CD14-positive monocyte (primary cell): ENCODE data around the gene NKX2-1. TPM values are rescaled to one million over a fixed set of nuclear protein-coding genes. Genes with fewer than 3 reads are reported as not detected.

Experiments
- DNase-seq, 3 donors: peaks; one replicate each; pipeline ENCODE4 v3.0.0-alpha.2; 2011 to 2022
- H2AFZ ChIP-seq: 2 replicates; pipeline ENCODE4 v1.6.0; 2012; ENCODE audit warnings: mild to moderate bottlenecking, low read depth, low read length, inconsistent platforms; ENCODE audit not compliant: insufficient read depth, poor library complexity, severe bottlenecking
- H3K27ac ChIP-seq, 2 donors: 1 replicate in 1 of 2; 2 replicates in 1 of 2; pipeline ENCODE4 v1.5.1; 2012 to 2013; ENCODE audit warnings: low read length in 2 of 2, control low read depth in 1 of 2, inconsistent platforms in 1 of 2, low read depth in 1 of 2, mild to moderate bottlenecking in 1 of 2
- H3K27me3 ChIP-seq, 2 donors: one replicate each; pipeline versions ENCODE4 v1.6.0 to v1.6.1; 2011 to 2013; ENCODE audit warnings: low read length in 2 of 2; ENCODE audit not compliant: control insufficient read depth in 2 of 2, insufficient read depth in 2 of 2
- H3K36me3 ChIP-seq, 2 donors: replicated peaks in 1 of 2; 1 replicate in 1 of 2; 2 replicates in 1 of 2; pipeline versions ENCODE4 v1.5.1 to v1.6.1; 2012 to 2013; ENCODE audit warnings: low read length in 2 of 2, control low read depth in 1 of 2, inconsistent platforms in 1 of 2, mild to moderate bottlenecking in 1 of 2; ENCODE audit not compliant: insufficient read depth in 2 of 2, control insufficient read depth in 1 of 2
- H3K4me1 ChIP-seq, 2 donors: 1 replicate in 1 of 2; 2 replicates in 1 of 2; pipeline versions ENCODE4 v1.5.1 to v1.6.1; 2012 to 2013; ENCODE audit warnings: low read length in 2 of 2, control low read depth in 1 of 2, inconsistent platforms in 1 of 2, mild to moderate bottlenecking in 1 of 2, moderate library complexity in 1 of 2; ENCODE audit not compliant: insufficient read depth in 2 of 2, control insufficient read depth in 1 of 2
- H3K4me2 ChIP-seq: replicated peaks from 2 replicates; pipeline ENCODE3; 2012; ENCODE audit warnings: low read length, moderate library complexity, mild to moderate bottlenecking; ENCODE audit not compliant: poor library complexity, severe bottlenecking; ENCODE audit errors: extremely low read depth
- H3K4me3 ChIP-seq, 3 experiments: fragments of 200-600 bp in 1 of 3; sonication (generic) in 1 of 3; replicated peaks in 1 of 3; 1 replicate in 2 of 3; 2 replicates in 1 of 3; pipeline ENCODE4 v1.5.1; 2011 to 2013; ENCODE audit warnings: low read length in 3 of 3, mild to moderate bottlenecking in 3 of 3, control low read depth in 2 of 3, low read depth in 2 of 3, inconsistent platforms in 1 of 3, moderate library complexity in 1 of 3
- H3K79me2 ChIP-seq: 2 replicates; pipeline ENCODE4 v1.6.0; 2012; ENCODE audit warnings: mild to moderate bottlenecking, control low read depth, inconsistent platforms, low read length, moderate library complexity; ENCODE audit not compliant: insufficient read depth
- H3K9ac ChIP-seq: 2 replicates; pipeline ENCODE4 v1.6.0; 2017; ENCODE audit warnings: low read length, mild to moderate bottlenecking; ENCODE audit not compliant: insufficient read depth, poor library complexity, severe bottlenecking
- H3K9me3 ChIP-seq, 2 donors: replicated peaks in 1 of 2; 1 replicate in 1 of 2; 2 replicates in 1 of 2; pipeline versions ENCODE4 v1.5.1 to v1.6.1; 2012 to 2013; ENCODE audit warnings: low read length in 2 of 2, control low read depth in 1 of 2; ENCODE audit not compliant: control insufficient read depth in 1 of 2, insufficient read depth in 1 of 2
- H4K20me1 ChIP-seq: 2 replicates; pipeline ENCODE4 v1.6.0; 2012; ENCODE audit warnings: mild to moderate bottlenecking, low read length, control low read depth, moderate library complexity; ENCODE audit not compliant: insufficient read depth
- H3K27ac Mint-ChIP-seq, 7 donors: one replicate each; pipeline ENCODE4 v1.8.0; 2020; ENCODE audit warnings: mild to moderate bottlenecking in 7 of 7, mixed read lengths in 7 of 7, moderate library complexity in 6 of 7, inconsistent platforms in 2 of 7
- H3K27me3 Mint-ChIP-seq, 3 donors: one replicate each; pipeline ENCODE4 v1.8.0; 2021 to 2022; ENCODE audit warnings: low read depth in 3 of 3, mild to moderate bottlenecking in 3 of 3, mixed read lengths in 3 of 3, moderate library complexity in 3 of 3, inconsistent platforms in 1 of 3
- H3K36me3 Mint-ChIP-seq, 2 donors: one replicate each; pipeline ENCODE4 v1.8.0; 2020; ENCODE audit warnings: mixed read lengths in 2 of 2, inconsistent platforms in 1 of 2, mild to moderate bottlenecking in 1 of 2
- H3K4me1 Mint-ChIP-seq: one replicate; pipeline ENCODE4 v1.8.0; 2020; ENCODE audit warnings: mild to moderate bottlenecking, mixed read lengths
- H3K4me3 Mint-ChIP-seq, 2 donors: one replicate each; pipeline ENCODE4 v1.8.0; 2020; ENCODE audit warnings: mild to moderate bottlenecking in 2 of 2, mixed read lengths in 2 of 2, moderate library complexity in 1 of 2
- H3K9me3 Mint-ChIP-seq, 7 donors: one replicate each; pipeline ENCODE4 v1.8.0; 2020 to 2022; ENCODE audit warnings: mixed read lengths in 7 of 7, mild to moderate bottlenecking in 6 of 7, moderate library complexity in 6 of 7, inconsistent platforms in 2 of 7
- CTCF ChIP-seq: fragments of 200-600 bp; IDR thresholded peaks from one replicate; pipeline ENCODE4 v1.8.0; 2022; ENCODE audit warnings: antibody characterized with exemption, mild to moderate bottlenecking
- WGBS: methylation state at CpG from one replicate; pipeline ENCODE4 v1.1.5; 2013; ENCODE audit warnings: missing lambda C conversion rate; ENCODE audit not compliant: insufficient coverage; 5-methylcytosine and 5-hydroxymethylcytosine counted together
- intact Hi-C, 2 donors: fragments of 100-400 bp; cut with micrococcal nuclease; formaldehyde crosslinking; loops; one replicate each; pipeline versions ENCODE4 v1.15.0 to v1.15.1; 2023
- polyA plus RNA-seq, 3 donors: library from polyadenylated mRNA; depleted of rRNA in 1 of 3; unstranded in 2 of 3; stranded (reverse) in 1 of 3; fragments of 300-500 nt in 2 of 3; fragments of >200 nt in 1 of 3; fragmentation: Illumina TruSeq in 2 of 3; gene quantifications; 1 replicate in 2 of 3; 2 replicates in 1 of 3; pipeline ENCODE4 v1.2.3, GENCODE V29; 2012 to 2021

NKX2-1 gene
- polyA plus RNA-seq, 3 donors, result not detected

GRCh38 chr14:36511981-36512584 is 7.9 kb downstream of the NKX2-1 start:
- H3K36me3 ChIP-seq, result no peaks in the 10 kb centered on the region
- Mint-ChIP-seq H3K4me3 (peak overlapping the region in 1 of 2 donors; percentile 80), H3K36me3 (peaks cover 0 to 10% of the 10 kb centered on the region in 2 donors), H3K27ac (no peak overlapping the region), H3K4me1 (no peaks in the 10 kb centered on the region), H3K9me3 (peaks cover 3 to 62% (median 35%) of the 10 kb centered on the region in 7 donors), H3K27me3 (peaks cover 92 to 95% (median 93%) of the 10 kb centered on the region in 3 donors)
- H3K4me1 ChIP-seq, result no peaks in the 10 kb centered on the region
- H3K4me2 ChIP-seq, result no peak overlapping the region
- intact Hi-C loops, result no loop called here
- no peak for DNase-seq
- H2AFZ ChIP-seq, result no peak overlapping the region
- H3K27ac ChIP-seq, result no peak overlapping the region
- no peaks in the 10 kb centered on the region for H3K79me2 ChIP-seq
- no peak overlapping the region for H3K9ac ChIP-seq
- peaks cover 0 to 77% of the 10 kb centered on the region in 2 donors for H3K9me3 ChIP-seq
- WGBS, result 2% methylated on average over 6 of the region's 7 CpGs
- no peak for TF ChIP-seq CTCF
- peaks cover 87 to 96% of the 10 kb centered on the region in 2 donors for H3K27me3 ChIP-seq
- H4K20me1 ChIP-seq, result no peaks in the 10 kb centered on the region
- H3K4me3 ChIP-seq, result no peak overlapping the region

- Histone ChIP-seq H3K9ac (no peak overlapping the region), H3K9me3 (peaks cover 0 to 81% of the 10 kb centered on the region in 2 donors), H3K4me1 (no peaks in the 10 kb centered on the region), H3K79me2 (no peaks in the 10 kb centered on the region), H3K4me3 (no peak overlapping the region), H3K27me3 (peaks cover 89 to 96% of the 10 kb centered on the region in 2 donors), H3K36me3 (no peaks in the 10 kb centered on the region), H3K4me2 (no peak overlapping the region), H4K20me1 (no peaks in the 10 kb centered on the region), H2AFZ (no peak overlapping the region), H3K27ac (no peak overlapping the region)
- intact Hi-C loops, result no loop called here
- no CpG with 5 or more reads among the region's 6 CpGs for WGBS
- TF ChIP-seq CTCF, result no peak
- H3K36me3 Mint-ChIP-seq, result peaks cover 0 to 16% of the 10 kb centered on the region in 2 donors
- H3K4me1 Mint-ChIP-seq, result no peaks in the 10 kb centered on the region
- peaks cover 92 to 95% (median 93%) of the 10 kb centered on the region in 3 donors for H3K27me3 Mint-ChIP-seq
- no peak overlapping the region for H3K27ac Mint-ChIP-seq
- H3K9me3 Mint-ChIP-seq, result peaks cover 3 to 65% (median 34%) of the 10 kb centered on the region in 7 donors
- peak overlapping the region in 1 of 2 donors; percentile 67 for H3K4me3 Mint-ChIP-seq
- no peak for DNase-seq
Measured at GRCh38 chr14:36510874-36511273, 9.2 kb downstream of the NKX2-1 start.
